Measurements from ENCODE around the gene CELA2A.

Gene CELA2A

GRCh38 chr1:15442759-15443158 is 13.8 kb upstream of the CELA2A start:
- Histone ChIP-seq H3K4me3 (replicated peaks; ENCODE audit: insufficient read depth, low read length) (no peak overlapping the region), H3K27ac (replicated peaks) (no peak overlapping the region), H3K27me3 (ENCODE audit: insufficient read depth, poor library complexity, severe bottlenecking) (peaks cover 6% of the 10 kb centered on the region)
- DNase-seq (ENCODE audit: low read depth in 1 of 2, low spot score in 1 of 2), result no peak
- TF ChIP-seq SPI1 (IDR thresholded peaks at IDR 0.05; ENCODE audit: borderline replicate concordance, low read depth), result no peak
- no peak for TF ChIP-seq REST (IDR thresholded peaks at IDR 0.05; ENCODE audit: insufficient replicate concordance, low read depth)
- TF ChIP-seq CTCF (IDR thresholded peaks at IDR 0.05; ENCODE audit: insufficient read depth, low read length), result no peak
- no peak for TF ChIP-seq GABPA (IDR thresholded peaks at IDR 0.05; ENCODE audit: low read depth)
- no peak for TF ChIP-seq POLR2AphosphoS5 (IDR thresholded peaks at IDR 0.05; ENCODE audit: low read depth)

GRCh38 chr1:15443281-15443680 is 13.3 kb upstream of the CELA2A start:
- DNase-seq (ENCODE audit: low read depth in 1 of 2, low spot score in 1 of 2), result no peak
- TF ChIP-seq CTCF (IDR thresholded peaks at IDR 0.05; ENCODE audit: insufficient read depth, low read length) (no peak), GABPA (IDR thresholded peaks at IDR 0.05; ENCODE audit: low read depth) (no peak), REST (IDR thresholded peaks at IDR 0.05; ENCODE audit: insufficient replicate concordance, low read depth) (no peak), POLR2AphosphoS5 (IDR thresholded peaks at IDR 0.05; ENCODE audit: low read depth) (no peak), SPI1 (IDR thresholded peaks at IDR 0.05; ENCODE audit: borderline replicate concordance, low read depth) (no peak)
- H3K27me3 ChIP-seq (ENCODE audit: insufficient read depth, poor library complexity, severe bottlenecking), result peaks cover 6% of the 10 kb centered on the region
- H3K27ac ChIP-seq (replicated peaks), result no peak overlapping the region
- H3K4me3 ChIP-seq (replicated peaks; ENCODE audit: insufficient read depth, low read length), result no peak overlapping the region

GRCh38 chr1:15444468-15445389 is 11.8 kb upstream of the CELA2A start:
- Histone ChIP-seq H3K27ac (replicated peaks) (no peak overlapping the region), H3K27me3 (ENCODE audit: insufficient read depth, poor library complexity, severe bottlenecking) (peaks cover 6% of the 10 kb centered on the region), H3K4me3 (replicated peaks; ENCODE audit: insufficient read depth, low read length) (no peak overlapping the region)
- DNase-seq (ENCODE audit: low read depth in 1 of 2, low spot score in 1 of 2), result no peak
- no peak for TF ChIP-seq GABPA (IDR thresholded peaks at IDR 0.05; ENCODE audit: low read depth)
- TF ChIP-seq POLR2AphosphoS5 (IDR thresholded peaks at IDR 0.05; ENCODE audit: low read depth), result no peak
- no peak for TF ChIP-seq SPI1 (IDR thresholded peaks at IDR 0.05; ENCODE audit: borderline replicate concordance, low read depth)
- no peak for TF ChIP-seq CTCF (IDR thresholded peaks at IDR 0.05; ENCODE audit: insufficient read depth, low read length)
- no peak for TF ChIP-seq REST (IDR thresholded peaks at IDR 0.05; ENCODE audit: insufficient replicate concordance, low read depth)
